IPS-NIHi7 (cell line): ENCODE measurements around the gene OBSCN.
"Not testable (repeated sequence)": the region's sequence is repeated elsewhere in the genome, so short reads cannot be mapped to it uniquely, and the experiment has no call there.

Experiments
- DNase-seq: peaks from one replicate; pipeline ENCODE4 v3.0.0; 2012; ENCODE audit warnings: mixed read lengths; ENCODE audit errors: extremely low spot score

Gene OBSCN

DNA sequence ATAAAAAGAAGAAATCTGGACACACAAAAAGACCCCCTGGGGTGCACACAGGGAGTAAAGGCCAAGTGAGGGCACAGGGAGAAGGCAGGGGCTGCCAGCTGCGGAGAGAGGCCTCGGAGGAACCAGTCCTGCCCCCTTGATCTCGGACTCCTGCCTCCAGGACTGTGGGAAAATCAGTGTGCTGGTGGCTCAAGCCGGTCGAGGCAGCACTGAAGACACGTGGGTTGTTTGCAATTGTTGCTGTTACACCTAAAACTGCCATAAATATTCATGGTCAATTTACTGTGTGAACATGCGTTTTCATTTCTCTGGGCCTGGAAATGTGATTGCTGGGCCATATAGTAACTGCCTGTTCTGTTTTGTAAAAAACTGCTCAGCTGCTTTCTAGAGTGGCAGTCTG lies 23.7 kb upstream of the OBSCN start:
- DNase-seq: no peak

GRCh38 chr1:228185641-228185965 lies 22.2 kb upstream of the OBSCN start:
- no peak for DNase-seq

GRCh38 chr1:228188249-228188648 lies 19.6 kb upstream of the OBSCN start:
- DNase-seq: not testable (repeated sequence)

DNA sequence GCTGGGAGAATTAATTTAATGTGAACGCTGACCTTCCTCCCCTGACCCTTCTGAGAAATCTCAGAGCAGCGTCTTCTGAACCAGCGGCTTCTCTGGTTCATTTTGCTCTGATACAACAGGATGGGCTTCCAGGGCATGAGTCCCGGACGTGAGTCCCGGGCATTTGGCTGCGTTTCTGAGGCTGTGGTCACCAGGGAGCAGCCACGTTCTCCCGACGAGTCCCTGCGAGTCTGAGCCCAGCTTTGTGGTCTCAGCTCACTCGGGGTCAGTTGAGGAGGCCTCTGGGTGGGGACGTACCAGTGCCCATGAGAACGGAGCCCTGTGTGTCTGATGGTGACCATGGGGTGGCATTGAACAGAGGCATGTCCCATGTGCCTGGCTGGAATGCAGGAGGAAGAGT lies 17.7 kb upstream of the OBSCN start:
- no peak for DNase-seq

DNA sequence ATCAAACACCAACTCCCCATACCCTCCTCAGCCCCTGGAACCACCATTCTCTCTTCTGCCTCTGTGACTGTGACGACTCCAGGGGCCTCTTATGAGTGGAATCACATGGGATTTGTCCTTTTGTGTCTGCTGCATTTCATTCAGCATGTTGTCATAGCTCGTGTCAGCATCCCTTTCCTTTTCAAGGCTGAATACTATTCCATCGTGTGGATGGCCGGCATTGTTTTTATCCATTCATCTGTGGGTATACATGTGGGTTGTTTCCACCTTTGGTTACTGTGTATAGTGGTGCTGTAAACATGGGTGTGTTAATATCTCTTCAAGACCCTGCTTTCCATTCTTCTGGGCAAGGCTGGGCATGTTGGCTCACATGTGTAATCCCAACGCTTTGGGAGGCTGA lies 17.1 kb upstream of the OBSCN start:
- DNase-seq: no peak

- no peak for DNase-seq
Measured at GRCh38 chr1:228194436-228194835, 13.4 kb upstream of the OBSCN start.

DNA sequence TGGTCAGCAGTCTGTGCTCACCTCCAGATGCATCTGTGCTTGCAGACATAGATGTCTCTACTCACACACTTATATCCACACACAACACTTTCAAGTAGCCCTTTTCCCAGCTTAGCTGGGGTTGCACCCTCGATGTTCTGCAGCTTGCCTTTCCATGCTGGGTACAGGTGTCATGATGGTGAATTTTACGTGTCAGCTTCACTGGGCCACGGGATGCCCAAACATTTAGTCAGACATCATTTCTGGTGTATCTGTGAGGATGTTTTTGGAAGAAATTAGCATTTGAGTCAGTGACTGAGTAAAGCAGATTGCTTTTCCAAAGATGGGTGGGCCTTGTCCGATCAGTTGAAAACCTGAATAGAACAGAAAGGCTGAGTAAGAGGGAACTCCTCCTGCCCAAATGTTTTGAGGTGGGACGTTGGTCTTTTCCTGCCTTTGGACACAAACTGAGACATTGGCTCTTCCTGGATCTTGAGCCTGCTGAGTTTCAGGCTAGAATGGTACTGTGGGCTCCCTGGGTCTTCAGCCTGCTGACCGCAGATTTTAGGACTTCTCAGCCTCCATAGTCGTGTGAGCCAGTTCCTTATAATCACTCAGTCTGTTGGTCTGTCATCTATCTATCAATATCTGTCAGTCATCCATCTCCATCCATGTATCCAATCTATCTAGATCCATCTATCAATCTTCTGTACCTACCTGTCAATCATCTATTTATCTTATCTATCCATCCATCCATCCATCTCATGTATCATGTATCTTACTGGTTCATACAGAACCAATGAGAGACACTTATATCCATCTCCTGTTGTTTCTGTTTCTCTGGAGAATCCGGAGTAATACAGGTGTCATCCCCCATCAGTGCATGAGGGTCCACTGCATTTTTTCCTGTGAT lies 12.7 kb upstream of the OBSCN start:
- DNase-seq: no peak

DNA sequence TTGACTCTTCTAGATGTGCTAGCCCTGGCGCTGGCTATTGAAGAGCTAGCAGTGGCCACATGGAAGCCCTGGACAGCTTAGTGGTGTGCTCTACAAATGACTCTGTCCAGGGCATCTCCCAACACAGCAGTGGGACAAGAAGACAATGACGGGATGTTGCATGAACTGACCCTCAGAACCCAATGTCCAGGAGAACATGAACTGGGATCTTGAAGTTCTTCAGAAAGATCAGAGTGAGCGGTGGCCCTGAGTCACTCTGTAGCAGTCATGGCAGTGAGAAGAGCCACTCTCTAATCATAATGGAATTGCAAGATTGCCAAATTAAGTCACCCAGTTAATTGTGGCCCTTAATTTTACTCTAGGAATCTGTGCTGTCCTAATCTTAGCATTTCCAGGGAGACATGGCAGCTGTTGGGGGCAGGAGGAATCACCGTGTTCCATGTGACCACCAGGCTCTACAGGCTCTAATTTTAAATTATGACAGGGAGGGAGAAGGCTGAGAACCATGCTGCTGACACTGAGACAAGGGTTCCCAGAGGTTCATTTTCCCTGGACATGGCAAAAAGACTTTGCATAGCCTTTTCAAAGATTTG lies 10.2 kb upstream of the OBSCN start:
- DNase-seq: no peak

GRCh38 chr1:228198977-228199590 lies 8.8 kb upstream of the OBSCN start:
- DNase-seq: no peak

DNA sequence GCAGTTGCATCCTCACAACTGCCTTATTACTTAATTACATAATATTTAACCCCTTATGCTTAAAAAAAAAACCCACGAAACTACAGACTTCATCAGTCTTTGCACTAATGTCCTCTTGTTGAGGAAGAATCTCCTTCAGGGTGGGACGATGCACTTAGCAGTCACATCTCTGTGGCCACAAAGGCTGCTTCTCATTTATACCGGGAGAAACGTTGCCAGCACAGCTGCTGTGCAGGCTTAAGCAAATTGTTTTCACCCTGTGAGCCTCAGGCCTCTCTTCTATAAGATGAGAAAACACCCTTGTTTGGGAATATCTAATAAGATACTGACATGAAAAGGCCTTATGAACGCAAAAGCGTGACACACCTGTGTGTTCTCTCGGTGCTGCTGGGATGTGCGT lies 2.9 kb upstream of the OBSCN start:
- DNase-seq: no peak

DNA sequence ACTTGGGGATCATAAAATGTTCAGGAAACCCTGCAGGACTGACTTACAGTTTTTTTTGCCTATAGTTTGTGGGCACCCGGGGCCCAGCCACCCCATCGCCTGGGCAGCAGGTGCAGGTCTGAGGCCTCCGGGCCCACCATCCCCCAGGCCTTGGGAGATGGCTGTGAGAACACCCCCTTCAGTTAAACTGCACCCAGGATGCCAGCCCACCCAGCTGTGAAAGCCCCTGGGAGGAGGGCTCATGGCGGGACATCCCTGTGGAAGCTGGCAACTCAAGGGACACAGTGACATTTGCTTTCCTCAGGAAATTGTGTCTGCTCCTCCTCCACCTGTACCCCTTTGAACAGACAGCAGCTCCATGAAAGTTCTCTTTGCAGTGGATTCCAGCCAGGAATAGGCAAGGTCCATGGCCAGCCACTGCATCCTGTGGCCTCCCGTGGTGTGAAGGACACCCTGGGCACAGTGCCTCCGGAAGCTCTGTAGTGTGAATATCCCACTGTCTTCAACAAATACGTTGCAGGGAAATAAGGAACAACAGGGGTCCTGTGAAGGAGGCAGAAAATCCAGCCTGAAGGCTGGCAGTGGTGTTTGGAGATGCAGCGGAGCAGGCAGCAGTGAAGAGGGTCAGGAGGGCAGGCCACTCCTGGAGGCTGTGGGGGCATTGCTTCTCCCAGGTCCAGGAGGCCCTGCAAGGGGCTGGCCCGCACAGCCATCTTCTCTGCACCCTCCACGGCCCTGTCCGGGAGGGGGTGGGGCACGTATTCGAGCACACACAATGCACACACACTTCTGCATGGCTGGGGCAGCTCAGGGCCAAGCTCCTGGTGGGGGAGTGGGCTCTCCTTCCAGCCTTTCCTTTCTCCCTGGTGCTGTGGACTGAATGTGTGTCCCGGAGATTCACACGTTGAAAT lies 2.1 kb upstream of the OBSCN start:
- no peak for DNase-seq

- no peak for DNase-seq
Measured at GRCh38 chr1:228206582-228207351, 1.1 kb upstream of the OBSCN start.

- DNase-seq: no peak
Measured at GRCh38 chr1:228207381-228207810, 448 bp upstream of the OBSCN start.

DNA sequence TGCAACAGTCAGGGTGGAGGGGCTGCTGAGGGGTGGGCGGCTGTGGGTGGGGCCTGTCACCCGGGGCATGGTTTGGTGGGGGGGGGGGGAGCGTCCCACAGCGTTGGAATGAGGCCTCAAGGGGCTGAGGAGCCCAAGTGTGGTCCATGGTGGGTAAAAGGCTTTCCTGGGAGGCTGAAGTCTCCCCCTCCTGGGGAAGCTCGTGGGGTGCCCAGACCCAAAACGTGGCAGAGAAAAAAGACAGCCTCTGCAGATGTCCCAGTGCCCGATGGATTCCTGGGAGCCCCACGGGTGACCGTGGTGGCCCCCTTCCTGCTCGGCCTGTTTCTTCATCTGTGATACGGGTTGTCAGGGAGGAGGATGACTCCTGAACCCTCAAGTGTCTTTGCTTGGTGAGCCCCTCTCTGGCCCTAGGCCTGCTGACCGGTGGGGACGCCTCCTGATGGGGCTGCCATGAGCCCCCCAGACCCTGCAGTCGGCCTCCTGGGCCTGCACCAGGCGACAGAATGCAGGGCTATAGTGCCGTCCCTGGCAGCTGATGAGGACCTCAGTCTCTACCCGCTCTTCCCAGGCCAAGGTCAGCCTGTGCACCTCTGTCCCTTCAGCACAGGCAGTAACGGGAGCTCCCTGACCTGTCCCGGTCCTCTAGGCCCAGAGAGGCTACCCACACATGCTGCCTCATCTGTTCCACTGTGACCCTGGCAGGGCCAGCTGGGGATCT lies 1.1 kb downstream of the OBSCN start:
- no peak for DNase-seq

GRCh38 chr1:228209657-228210056 lies 1.8 kb downstream of the OBSCN start:
- no peak for DNase-seq

DNA sequence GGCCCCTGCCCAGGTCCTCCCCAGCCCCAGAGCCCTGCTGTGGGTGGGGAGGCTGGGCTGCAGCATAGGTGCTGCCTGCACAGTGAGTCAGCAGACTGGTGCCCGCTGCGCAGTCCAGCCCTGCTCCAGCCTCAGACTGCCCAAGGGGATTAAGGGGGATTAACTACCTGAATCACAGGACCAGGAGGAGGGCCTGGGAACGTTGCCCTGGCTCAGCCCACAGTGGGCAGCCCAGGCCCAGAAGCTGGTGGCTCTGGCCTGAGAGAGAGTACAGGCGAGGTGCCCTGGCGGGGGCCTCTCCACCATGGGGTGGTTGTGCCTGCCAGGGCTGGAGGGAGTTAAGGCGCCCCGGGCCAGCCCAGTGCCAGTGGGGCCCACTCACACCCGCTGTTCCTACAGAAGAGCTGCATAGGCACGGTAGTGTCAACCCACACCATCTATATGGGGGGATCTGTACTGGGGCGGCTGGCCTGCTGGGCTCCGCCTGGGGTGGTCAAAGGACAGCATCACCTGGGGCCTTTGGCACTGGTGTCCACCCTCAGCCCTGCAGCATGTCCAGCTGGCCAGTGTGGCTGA lies 2.3 kb downstream of the OBSCN start:
- DNase-seq: no peak

GRCh38 chr1:228210712-228211530 lies 3.1 kb downstream of the OBSCN start:
- DNase-seq: no peak

- DNase-seq: no peak
Measured at GRCh38 chr1:228211531-228212414, 3.9 kb downstream of the OBSCN start.
